Measurements from ENCODE around the gene CREBBP.

The CREBBP gene

GRCh38 chr16:3920206-3920605, 39.7 kb upstream of the CREBBP start:
- Histone ChIP-seq H2AFZ (ENCODE audit: low read length) (no peak overlapping the region), H3K4me3 (ENCODE audit: low read length in 2 of 2) (no peak overlapping the region), H4K91ac (ENCODE audit: low read depth, low read length, poor library complexity) (no peak overlapping the region), H3K14ac (ENCODE audit: low read length) (peak overlapping the region; percentile 89), H4K8ac (ENCODE audit: low read depth, low read length) (no peak overlapping the region), H3K27me3 (ENCODE audit: control insufficient read depth in 3 of 3, insufficient read depth in 3 of 3, low read depth in 1 of 3, low read length in 3 of 3) (peaks cover 0 to 4% (median 0%) of the 10 kb centered on the region in 3 experiments), H2BK5ac (ENCODE audit: low read length) (no peak overlapping the region), H2BK120ac (ENCODE audit: low read depth, low read length) (no peak overlapping the region), H3K27ac (replicated peaks; ENCODE audit: low read length) (no peak overlapping the region), H3K36me3 (replicated peaks in 1 of 2; ENCODE audit: control insufficient read depth in 2 of 2, insufficient read depth in 2 of 2, low read length in 2 of 2) (no peaks in the 10 kb centered on the region), H3K4me1 (ENCODE audit: control insufficient read depth in 2 of 2, insufficient read depth in 1 of 2, low read depth in 1 of 2, low read length in 2 of 2) (no peaks in the 10 kb centered on the region), H3K4me2 (ENCODE audit: insufficient read depth, low read length, poor library complexity, severe bottlenecking) (no peak overlapping the region), H3K23ac (ENCODE audit: low read depth, low read length, poor library complexity) (no peak overlapping the region), H3K9ac (ENCODE audit: low read depth, low read length, poor library complexity) (no peak overlapping the region), H2BK12ac (ENCODE audit: low read length) (no peak overlapping the region), H3K9me3 (replicated peaks in 1 of 2; ENCODE audit: control insufficient read depth in 2 of 2, insufficient read depth in 1 of 2, low read depth in 1 of 2, low read length in 2 of 2) (peaks cover 8 to 10% of the 10 kb centered on the region in 2 donors), H2BK15ac (ENCODE audit: low read length) (no peak overlapping the region), H3K18ac (ENCODE audit: low read length) (no peak overlapping the region), H3K79me1 (ENCODE audit: low read depth, low read length) (no peaks in the 10 kb centered on the region), H2AK5ac (ENCODE audit: low read depth, low read length) (peak overlapping the region; percentile 56), H3K4ac (ENCODE audit: low read length) (no peak overlapping the region)
- no peak for DNase-seq (ENCODE audit: low spot score)
- no CpG with 5 or more reads among the region's 8 CpGs for WGBS, 2 donors (ENCODE audit: extremely low coverage in 2 of 2, insufficient read length in 2 of 2, insufficient replicate concordance in 1 of 2)

- no peak overlapping the region for H3K27ac ChIP-seq (replicated peaks; ENCODE audit: low read length)
- no peak overlapping the region for H2BK120ac ChIP-seq (ENCODE audit: low read depth, low read length)
- H2BK12ac ChIP-seq (ENCODE audit: low read length): no peak overlapping the region
- H3K27me3 ChIP-seq (ENCODE audit: control insufficient read depth in 3 of 3, insufficient read depth in 3 of 3, low read depth in 1 of 3, low read length in 3 of 3): peaks cover 0 to 4% (median 0%) of the 10 kb centered on the region in 3 experiments
- H2AFZ ChIP-seq (ENCODE audit: low read length): no peak overlapping the region
- no CpG with 5 or more reads among the region's 6 CpGs for WGBS, 2 donors (ENCODE audit: extremely low coverage in 2 of 2, insufficient read length in 2 of 2, insufficient replicate concordance in 1 of 2)
- H3K9ac ChIP-seq (ENCODE audit: low read depth, low read length, poor library complexity): no peak overlapping the region
- H4K8ac ChIP-seq (ENCODE audit: low read depth, low read length): no peak overlapping the region
- H3K79me1 ChIP-seq (ENCODE audit: low read depth, low read length): no peaks in the 10 kb centered on the region
- no peak overlapping the region for H4K91ac ChIP-seq (ENCODE audit: low read depth, low read length, poor library complexity)
- no peak overlapping the region for H2AK5ac ChIP-seq (ENCODE audit: low read depth, low read length)
- no peak for DNase-seq (ENCODE audit: low spot score)
- H3K4me1 ChIP-seq (ENCODE audit: control insufficient read depth in 2 of 2, insufficient read depth in 1 of 2, low read depth in 1 of 2, low read length in 2 of 2): no peaks in the 10 kb centered on the region
- no peaks in the 10 kb centered on the region for H3K36me3 ChIP-seq (replicated peaks in 1 of 2; ENCODE audit: control insufficient read depth in 2 of 2, insufficient read depth in 2 of 2, low read length in 2 of 2)
- H3K9me3 ChIP-seq (replicated peaks in 1 of 2; ENCODE audit: control insufficient read depth in 2 of 2, insufficient read depth in 1 of 2, low read depth in 1 of 2, low read length in 2 of 2): peaks cover 9 to 10% of the 10 kb centered on the region in 2 donors
- no peak overlapping the region for H3K14ac ChIP-seq (ENCODE audit: low read length)
- no peak overlapping the region for H2BK15ac ChIP-seq (ENCODE audit: low read length)
- H3K4ac ChIP-seq (ENCODE audit: low read length): no peak overlapping the region
- no peak overlapping the region for H3K4me2 ChIP-seq (ENCODE audit: insufficient read depth, low read length, poor library complexity, severe bottlenecking)
- H3K4me3 ChIP-seq (ENCODE audit: low read length in 2 of 2): no peak overlapping the region
- no peak overlapping the region for H3K18ac ChIP-seq (ENCODE audit: low read length)
- no peak overlapping the region for H3K23ac ChIP-seq (ENCODE audit: low read depth, low read length, poor library complexity)
- H2BK5ac ChIP-seq (ENCODE audit: low read length): no peak overlapping the region
These were observed 38.9 kb upstream of the CREBBP start for GRCh38 chr16:3919413-3919812.

GRCh38 chr16:3915426-3916260, 35.1 kb upstream of the CREBBP start:
- Histone ChIP-seq H4K8ac (ENCODE audit: low read depth, low read length) (no peak overlapping the region), H3K23ac (ENCODE audit: low read depth, low read length, poor library complexity) (peak overlapping the region; percentile 49), H3K9me3 (replicated peaks in 1 of 2; ENCODE audit: control insufficient read depth in 2 of 2, insufficient read depth in 1 of 2, low read depth in 1 of 2, low read length in 2 of 2) (peaks cover 9 to 10% of the 10 kb centered on the region in 2 donors), H3K27ac (replicated peaks; ENCODE audit: low read length) (no peak overlapping the region), H2BK120ac (ENCODE audit: low read depth, low read length) (no peak overlapping the region), H3K18ac (ENCODE audit: low read length) (no peak overlapping the region), H3K14ac (ENCODE audit: low read length) (no peak overlapping the region), H2AFZ (ENCODE audit: low read length) (peak overlapping the region; percentile 8), H4K91ac (ENCODE audit: low read depth, low read length, poor library complexity) (no peak overlapping the region), H2BK12ac (ENCODE audit: low read length) (no peak overlapping the region), H3K27me3 (ENCODE audit: control insufficient read depth in 3 of 3, insufficient read depth in 3 of 3, low read depth in 1 of 3, low read length in 3 of 3) (no peaks in the 10 kb centered on the region), H3K4me1 (ENCODE audit: control insufficient read depth in 2 of 2, insufficient read depth in 1 of 2, low read depth in 1 of 2, low read length in 2 of 2) (no peaks in the 10 kb centered on the region), H3K79me1 (ENCODE audit: low read depth, low read length) (no peaks in the 10 kb centered on the region), H2BK5ac (ENCODE audit: low read length) (no peak overlapping the region), H3K4me3 (ENCODE audit: low read length in 2 of 2) (peak overlapping the region in 1 of 2 donors; percentile 51), H2BK15ac (ENCODE audit: low read length) (no peak overlapping the region), H3K4ac (ENCODE audit: low read length) (no peak overlapping the region), H3K4me2 (ENCODE audit: insufficient read depth, low read length, poor library complexity, severe bottlenecking) (no peak overlapping the region), H2AK5ac (ENCODE audit: low read depth, low read length) (peak overlapping the region; percentile 49), H3K36me3 (replicated peaks in 1 of 2; ENCODE audit: control insufficient read depth in 2 of 2, insufficient read depth in 2 of 2, low read length in 2 of 2) (no peaks in the 10 kb centered on the region), H3K9ac (ENCODE audit: low read depth, low read length, poor library complexity) (no peak overlapping the region)
- no peak for DNase-seq (ENCODE audit: low spot score)
- WGBS, 2 donors (ENCODE audit: extremely low coverage in 2 of 2, insufficient read length in 2 of 2, insufficient replicate concordance in 1 of 2): no CpG with 5 or more reads among the region's 17 CpGs

- no peak overlapping the region for H3K23ac ChIP-seq (ENCODE audit: low read depth, low read length, poor library complexity)
- H2BK120ac ChIP-seq (ENCODE audit: low read depth, low read length): no peak overlapping the region
- H2AFZ ChIP-seq (ENCODE audit: low read length): no peak overlapping the region
- no peak overlapping the region for H2BK5ac ChIP-seq (ENCODE audit: low read length)
- H3K4ac ChIP-seq (ENCODE audit: low read length): no peak overlapping the region
- H3K9me3 ChIP-seq (replicated peaks in 1 of 2; ENCODE audit: control insufficient read depth in 2 of 2, insufficient read depth in 1 of 2, low read depth in 1 of 2, low read length in 2 of 2): peaks cover 0 to 3% of the 10 kb centered on the region in 2 donors
- no peak for DNase-seq (ENCODE audit: low spot score)
- no peak overlapping the region for H4K8ac ChIP-seq (ENCODE audit: low read depth, low read length)
- no peaks in the 10 kb centered on the region for H3K79me1 ChIP-seq (ENCODE audit: low read depth, low read length)
- no peaks in the 10 kb centered on the region for H3K27me3 ChIP-seq (ENCODE audit: control insufficient read depth in 3 of 3, insufficient read depth in 3 of 3, low read depth in 1 of 3, low read length in 3 of 3)
- peaks cover 0 to 4% of the 10 kb centered on the region in 2 donors for H3K4me1 ChIP-seq (ENCODE audit: control insufficient read depth in 2 of 2, insufficient read depth in 1 of 2, low read depth in 1 of 2, low read length in 2 of 2)
- WGBS, 2 donors (ENCODE audit: extremely low coverage in 2 of 2, insufficient read length in 2 of 2, insufficient replicate concordance in 1 of 2): no CpG with 5 or more reads among the region's 6 CpGs
- H3K18ac ChIP-seq (ENCODE audit: low read length): no peak overlapping the region
- H2BK15ac ChIP-seq (ENCODE audit: low read length): no peak overlapping the region
- H2AK5ac ChIP-seq (ENCODE audit: low read depth, low read length): no peak overlapping the region
- no peak overlapping the region for H2BK12ac ChIP-seq (ENCODE audit: low read length)
- no peak overlapping the region for H3K27ac ChIP-seq (replicated peaks; ENCODE audit: low read length)
- no peak overlapping the region for H4K91ac ChIP-seq (ENCODE audit: low read depth, low read length, poor library complexity)
- no peak overlapping the region for H3K9ac ChIP-seq (ENCODE audit: low read depth, low read length, poor library complexity)
- H3K4me3 ChIP-seq (ENCODE audit: low read length in 2 of 2): no peak overlapping the region
- no peak overlapping the region for H3K4me2 ChIP-seq (ENCODE audit: insufficient read depth, low read length, poor library complexity, severe bottlenecking)
- H3K36me3 ChIP-seq (replicated peaks in 1 of 2; ENCODE audit: control insufficient read depth in 2 of 2, insufficient read depth in 2 of 2, low read length in 2 of 2): no peaks in the 10 kb centered on the region
- H3K14ac ChIP-seq (ENCODE audit: low read length): no peak overlapping the region
These were observed 32.4 kb upstream of the CREBBP start for GRCh38 chr16:3912897-3913296.

Measured in neuronal stem cell (in vitro differentiated cells).